ENCODE data around the gene IL17F. TPM values are rescaled to one million over a fixed set of nuclear protein-coding genes. Genes with fewer than 3 reads are reported as not detected.

Gene IL17F
- total RNA-seq, result 10 to 100 TPM in 1 of 2 donors, 1 to 10 TPM in 1; 6.2 to 13.9 TPM

- ATAC-seq, result no peak
- DNase-seq (ENCODE audit: low spot score in 2 of 2), result no peak
- Mint-ChIP-seq H3K27ac (no peak within 1 kb of the TSS), H3K9me3 (no peaks in the 10 kb centered on the region), H3K36me3 (peaks cover 0 to 5% of the 10 kb centered on the region in 2 donors)
These were observed at the start of gene IL17F for GRCh38 chr6:52244400-52244799. Gene IL17F, minus strand, starts transcription at chr6:52244500. Its CDS starts 71 bp downstream, at chr6:52244429.

DNA sequence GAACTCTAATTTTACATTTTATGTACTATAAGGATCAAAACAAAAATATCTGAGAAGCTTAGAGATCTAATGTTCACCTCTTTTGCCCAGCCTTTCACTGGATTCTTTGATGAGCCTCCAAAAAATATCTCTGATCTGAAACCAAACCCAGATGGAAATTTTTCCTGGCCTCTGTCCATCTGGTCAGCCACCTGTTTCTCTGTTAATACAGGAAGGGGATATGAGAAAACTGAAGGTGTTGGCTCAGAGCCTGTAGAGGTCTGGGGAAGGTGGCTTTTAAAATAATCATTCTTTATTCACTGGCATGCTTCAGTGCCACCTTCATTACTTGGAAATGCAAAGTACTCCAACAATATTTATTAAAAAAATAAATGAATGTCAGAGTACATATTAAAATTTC is 48.8 kb upstream of the IL17F start:
- H3K27ac Mint-ChIP-seq, result peak overlapping the region in 1 of 2 donors; percentile 16
- DNase-seq (ENCODE audit: low spot score in 2 of 2) (no peak), ATAC-seq (no peak)
- peaks cover 0 to 9% of the 10 kb centered on the region in 2 donors for H3K36me3 Mint-ChIP-seq
- H3K9me3 Mint-ChIP-seq, result peaks cover 0 to 6% of the 10 kb centered on the region in 2 donors

- Mint-ChIP-seq H3K36me3 (peaks cover 3 to 4% of the 10 kb centered on the region in 2 donors), H3K27ac (peak overlapping the region in 1 of 2 donors; percentile 65), H3K9me3 (no peaks in the 10 kb centered on the region)
- DNase-seq (ENCODE audit: low spot score in 2 of 2), result no peak
- ATAC-seq, result no peak
These were observed 44.5 kb upstream of the IL17F start for GRCh38 chr6:52288841-52289240.

GRCh38 chr6:52288216-52288615 is 43.9 kb upstream of the IL17F start:
- Mint-ChIP-seq H3K27ac (peak overlapping the region in 1 of 2 donors; percentile 65), H3K36me3 (peaks cover 10 to 11% of the 10 kb centered on the region in 2 donors), H3K9me3 (no peaks in the 10 kb centered on the region)
- ATAC-seq (no peak), DNase-seq (ENCODE audit: low spot score in 2 of 2) (no peak)

DNA sequence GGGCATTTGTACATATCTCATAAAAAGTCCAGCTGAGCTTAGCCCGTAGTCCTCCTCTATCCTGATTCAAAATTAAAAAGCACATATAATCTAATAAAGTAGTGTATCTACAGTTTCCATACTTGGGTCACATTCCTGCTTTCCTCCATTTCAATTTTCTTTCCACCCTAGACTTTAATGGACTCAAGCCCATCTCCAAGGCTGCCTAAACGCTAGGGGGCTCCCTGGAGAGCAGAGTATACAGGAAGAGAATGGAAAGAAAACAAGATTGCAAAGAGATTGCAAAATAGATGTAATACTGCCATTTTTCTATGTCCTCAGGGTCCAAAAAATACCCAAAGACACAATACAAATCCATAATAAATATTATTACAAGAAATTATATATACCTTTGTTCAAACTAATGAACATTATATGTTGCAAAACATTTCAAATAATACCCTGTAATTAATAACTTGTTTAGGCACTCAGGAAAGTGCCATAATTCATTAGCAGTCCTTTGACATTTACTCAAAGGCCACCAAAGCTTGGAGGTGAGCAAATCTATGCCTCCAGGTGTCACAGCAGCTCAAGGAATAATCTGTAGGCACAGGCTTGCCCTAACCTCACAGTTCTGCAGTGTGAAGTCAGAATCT is 42.6 kb upstream of the IL17F start:
- ATAC-seq, result no peak
- DNase-seq (ENCODE audit: low spot score in 2 of 2), result peak in 1 of 2 donors; percentile 64
- H3K27ac Mint-ChIP-seq, result peak overlapping the region; percentile 6 to 59
- H3K36me3 Mint-ChIP-seq, result peaks cover 20 to 24% of the 10 kb centered on the region in 2 donors
- H3K9me3 Mint-ChIP-seq, result no peaks in the 10 kb centered on the region

DNA sequence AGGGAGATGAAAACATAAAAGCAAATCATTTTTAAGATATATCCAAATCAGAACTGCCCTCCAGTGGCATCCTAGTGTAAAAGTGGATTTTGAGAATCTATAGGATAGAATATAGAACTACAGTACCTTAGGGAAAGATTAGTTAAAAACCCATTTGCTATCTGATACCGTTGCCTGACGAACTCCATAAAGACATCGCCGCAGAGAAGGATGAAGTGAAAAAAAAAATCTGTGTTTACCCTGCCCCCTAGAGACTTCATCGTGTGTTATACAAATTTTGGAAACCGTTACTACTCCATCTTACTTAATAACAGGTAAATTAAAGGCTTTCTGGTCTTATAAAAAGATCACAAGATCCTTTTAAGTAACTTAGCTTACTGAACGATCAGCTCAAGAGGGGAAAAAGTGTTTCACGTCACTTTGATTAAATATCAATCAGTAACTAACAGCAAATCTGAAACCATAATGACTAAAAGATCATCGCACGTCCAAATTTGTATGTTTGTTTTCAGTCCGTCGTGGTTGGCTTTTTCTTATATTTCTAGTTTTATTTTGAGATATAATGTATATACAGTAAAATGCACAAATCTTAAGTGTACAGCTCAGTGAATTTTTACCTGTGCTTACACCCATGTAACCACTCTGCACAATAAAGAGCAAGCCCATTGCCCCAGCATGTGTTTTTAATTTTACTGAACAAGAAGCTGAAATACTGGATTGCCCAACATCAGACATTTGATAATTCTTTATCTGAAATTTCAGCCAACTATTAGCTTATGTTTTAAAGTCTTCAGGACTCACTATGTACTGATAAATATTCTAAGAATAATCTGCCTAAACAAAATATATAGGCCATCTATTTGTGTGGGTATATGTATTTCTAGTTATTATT is 41.1 kb upstream of the IL17F start:
- H3K27ac Mint-ChIP-seq, result peak overlapping the region in 1 of 2 donors; percentile 59
- ATAC-seq, result peak in 1 of 2 donors; percentile 18
- DNase-seq (ENCODE audit: low spot score in 2 of 2), result no peak
- peaks cover 29 to 38% of the 10 kb centered on the region in 2 donors for H3K36me3 Mint-ChIP-seq
- no peaks in the 10 kb centered on the region for H3K9me3 Mint-ChIP-seq

DNA sequence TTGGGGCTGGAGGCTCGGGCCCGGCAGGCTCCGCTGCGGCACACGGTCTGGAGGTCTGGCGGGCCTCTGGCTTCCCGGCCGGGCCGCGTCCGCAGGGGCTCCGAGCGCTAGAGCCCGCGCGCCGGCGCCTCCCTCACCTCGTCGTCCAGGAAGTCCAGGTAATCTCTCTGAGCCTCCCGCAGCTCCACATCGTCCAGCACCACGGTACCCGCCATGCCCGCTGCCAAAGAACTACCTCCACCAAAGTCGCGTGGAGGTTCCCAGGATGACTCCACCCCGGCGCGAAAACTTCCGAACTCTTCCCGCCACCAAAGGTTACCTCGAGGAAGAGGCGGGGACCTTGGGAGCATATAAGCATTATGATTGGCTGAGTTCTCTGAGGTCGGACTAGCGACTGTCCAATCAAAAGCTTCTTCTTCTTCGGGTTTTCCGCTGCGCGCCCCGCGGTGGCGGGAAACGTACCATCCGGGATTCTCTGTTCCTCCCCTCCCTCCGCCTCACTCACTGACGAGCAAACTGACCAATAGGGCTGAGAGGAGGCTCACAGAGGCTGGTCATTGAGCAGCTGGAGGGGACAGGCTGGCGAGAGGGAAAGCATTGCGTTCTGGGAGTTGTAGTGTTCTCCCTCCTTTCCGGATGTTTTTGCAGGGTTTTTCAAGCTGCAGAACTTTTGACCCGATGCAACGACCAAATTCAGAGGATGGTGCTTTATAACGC is 40.3 kb upstream of the IL17F start, which contains the start of gene MCM3:
Gene MCM3 (minus strand): TSS at position 283 of the 717 bp plus-strand sequence. CDS start 68 bp downstream, at position 215.
- DNase-seq (ENCODE audit: low spot score in 2 of 2) (peak; percentile 91 to 99), ATAC-seq (peak; percentile 97 to 98)
- H3K36me3 Mint-ChIP-seq, result peaks cover 34 to 45% of the 10 kb centered on the region in 2 donors
- H3K27ac Mint-ChIP-seq, result peak within 1 kb of the TSS; percentile 52 to 90
- H3K9me3 Mint-ChIP-seq, result no peaks in the 10 kb centered on the region

DNA sequence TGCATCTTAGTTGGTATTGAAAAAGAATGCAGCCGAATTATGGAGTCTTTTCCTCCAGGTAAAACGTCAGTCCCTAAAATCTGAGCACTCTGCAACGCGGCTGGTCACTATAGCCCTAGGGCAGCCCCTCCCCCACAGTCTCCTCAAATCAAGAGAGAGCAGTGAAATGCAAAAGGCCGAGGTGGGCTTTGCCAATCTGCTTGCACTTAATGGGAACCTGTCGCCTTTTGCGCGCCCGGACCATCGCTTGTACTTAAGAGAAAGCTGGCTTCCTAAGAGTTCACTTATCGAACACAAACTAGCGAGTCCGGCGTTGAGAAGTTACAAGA is 39.8 kb upstream of the IL17F start:
- no peak for ATAC-seq
- peak in 1 of 2 donors; percentile 61 for DNase-seq (ENCODE audit: low spot score in 2 of 2)
- Mint-ChIP-seq H3K27ac (peak overlapping the region in 1 of 2 donors; percentile 90), H3K9me3 (no peaks in the 10 kb centered on the region), H3K36me3 (peaks cover 36 to 50% of the 10 kb centered on the region in 2 donors)

GRCh38 chr6:52283111-52283510 is 38.8 kb upstream of the IL17F start:
- Mint-ChIP-seq H3K9me3 (no peaks in the 10 kb centered on the region), H3K36me3 (peaks cover 44 to 58% of the 10 kb centered on the region in 2 donors), H3K27ac (peak overlapping the region; percentile 24 to 52)
- ATAC-seq (no peak), DNase-seq (ENCODE audit: low spot score in 2 of 2) (no peak)

DNA sequence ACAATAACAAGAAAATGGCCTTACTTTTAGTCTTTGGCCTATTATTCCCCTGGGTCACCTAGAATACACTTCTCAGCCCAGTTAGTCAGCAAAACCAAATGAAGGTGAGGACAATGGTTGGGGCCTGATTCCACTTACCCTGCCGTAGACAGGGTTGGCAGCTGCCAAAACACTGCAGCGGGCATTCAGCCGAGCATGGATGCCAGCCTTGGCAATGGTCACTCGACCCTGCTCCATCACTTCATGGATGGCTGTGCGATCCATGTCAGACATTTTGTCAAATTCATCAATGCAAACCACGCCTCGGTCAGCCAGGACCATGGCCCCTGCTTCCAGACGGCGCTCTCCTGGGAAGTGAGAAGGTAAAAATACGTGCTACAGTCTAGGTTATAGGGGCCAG is 31.8 kb upstream of the IL17F start:
- Mint-ChIP-seq H3K36me3 (peaks cover 40 to 70% of the 10 kb centered on the region in 2 donors), H3K9me3 (no peaks in the 10 kb centered on the region), H3K27ac (no peak overlapping the region)
- ATAC-seq, result no peak
- no peak for DNase-seq (ENCODE audit: low spot score in 2 of 2)

- Mint-ChIP-seq H3K9me3 (no peaks in the 10 kb centered on the region), H3K27ac (peak overlapping the region; percentile 34 to 61), H3K36me3 (peaks cover 46 to 68% of the 10 kb centered on the region in 2 donors)
- DNase-seq (ENCODE audit: low spot score in 2 of 2) (no peak), ATAC-seq (no peak)
These were observed 27.7 kb upstream of the IL17F start for GRCh38 chr6:52271852-52272460.

DNA sequence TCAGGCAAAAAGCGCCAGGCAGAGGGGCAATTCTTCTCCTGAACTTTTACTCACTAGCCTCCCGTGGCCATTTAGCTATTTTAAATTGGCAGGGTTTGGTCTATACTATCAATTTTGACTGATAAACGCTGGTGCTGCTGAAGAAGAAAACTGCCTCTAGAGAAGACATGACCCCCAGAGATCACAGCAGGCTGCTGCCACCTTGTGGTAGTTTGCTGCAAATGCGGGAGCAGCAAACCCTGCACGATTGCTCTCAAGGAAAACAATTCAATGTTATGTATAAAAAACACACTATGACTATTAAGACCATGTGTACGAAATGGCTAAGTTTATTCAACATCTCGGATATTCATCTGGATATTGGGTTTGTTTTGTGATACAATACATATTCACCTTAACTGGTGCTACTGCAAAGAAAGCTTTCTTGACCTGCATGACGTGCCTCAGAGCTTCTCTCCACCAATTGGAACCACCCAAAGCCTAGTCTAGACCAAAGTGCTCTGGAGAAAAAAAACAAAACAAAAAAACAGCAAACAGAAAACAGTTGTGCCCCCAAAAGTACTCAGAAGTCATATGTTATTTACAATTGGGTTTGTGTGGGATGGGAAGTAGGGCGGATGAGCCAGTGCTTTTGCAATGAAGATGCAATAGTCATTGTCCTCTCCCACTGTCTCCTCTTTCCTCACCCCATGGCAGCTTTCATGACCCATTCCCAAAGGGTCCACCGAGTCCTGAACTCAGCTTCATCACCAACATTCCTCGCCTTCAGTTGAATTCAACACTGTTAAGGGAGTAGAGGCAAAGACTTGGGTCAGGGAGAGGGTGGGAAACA is 19.6 kb upstream of the IL17F start:
- H3K9me3 Mint-ChIP-seq, result no peaks in the 10 kb centered on the region
- peak overlapping the region in 1 of 2 donors; percentile 38 for H3K27ac Mint-ChIP-seq
- DNase-seq (ENCODE audit: low spot score in 2 of 2) (peak; percentile 66 to 76), ATAC-seq (peak; percentile 65 to 68)
- H3K36me3 Mint-ChIP-seq, result peaks cover 38 to 57% of the 10 kb centered on the region in 2 donors

DNA sequence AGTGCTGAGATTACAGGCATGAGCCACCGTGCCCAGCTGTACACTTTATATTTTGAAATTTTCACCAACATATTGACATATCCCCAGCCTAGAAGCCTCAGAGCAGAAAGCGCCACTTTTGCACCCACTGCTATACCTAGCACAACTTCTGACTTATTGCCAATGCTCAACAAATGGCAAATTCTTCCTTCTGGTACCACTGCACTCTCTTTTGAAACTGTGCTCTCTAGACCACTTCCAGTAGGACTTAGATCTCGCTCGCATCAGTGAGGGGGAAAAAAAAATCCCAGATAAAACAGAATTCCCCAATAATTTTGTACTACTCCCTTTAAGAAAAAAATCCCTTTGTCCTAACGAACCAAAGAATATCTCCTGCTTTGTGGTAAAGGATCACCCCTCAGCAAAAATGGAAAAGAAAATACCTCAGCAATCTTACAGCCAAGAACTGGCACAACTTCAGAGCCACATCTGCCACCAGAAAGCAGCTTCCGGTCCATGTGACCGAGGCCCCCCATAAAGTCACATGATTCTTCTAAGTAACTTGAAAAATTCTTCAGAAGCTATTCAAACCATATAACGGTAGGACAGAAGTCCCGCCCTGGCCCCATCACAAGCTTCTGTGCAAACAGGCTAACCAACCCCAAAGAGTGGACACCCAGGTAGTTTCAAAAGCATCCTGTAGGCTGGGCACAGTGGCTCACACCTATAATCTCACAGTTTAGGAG is 18.5 kb upstream of the IL17F start:
- Mint-ChIP-seq H3K27ac (peak overlapping the region; percentile 54 to 68), H3K9me3 (no peaks in the 10 kb centered on the region), H3K36me3 (peaks cover 26 to 45% of the 10 kb centered on the region in 2 donors)
- DNase-seq (ENCODE audit: low spot score in 2 of 2) (no peak), ATAC-seq (no peak)

- peaks cover 15 to 38% of the 10 kb centered on the region in 2 donors for H3K36me3 Mint-ChIP-seq
- ATAC-seq, result no peak
These were observed 16.9 kb upstream of the IL17F start for GRCh38 chr6:52261229-52261628.

DNA sequence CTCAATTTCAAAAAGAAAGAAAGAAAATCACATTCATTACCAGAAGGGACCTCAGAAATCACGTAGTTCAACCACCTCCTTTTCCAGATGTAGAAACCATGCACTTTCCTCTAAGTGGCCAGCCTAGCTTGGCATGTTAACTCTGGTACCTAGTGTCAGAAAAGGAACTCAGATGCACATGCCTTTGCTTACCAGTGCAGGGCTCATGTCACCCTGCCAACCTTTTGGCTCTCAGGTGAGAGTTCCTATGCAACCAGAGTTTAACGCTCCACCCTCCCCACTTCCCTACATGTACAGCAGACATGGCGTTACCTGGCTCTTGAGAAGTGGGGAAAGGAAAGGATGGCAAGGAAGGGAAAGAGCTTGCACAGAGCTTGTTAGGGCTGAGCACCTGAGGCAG is 16.3 kb upstream of the IL17F start:
- H3K36me3 Mint-ChIP-seq, result peaks cover 11 to 39% of the 10 kb centered on the region in 2 donors
- no peaks in the 10 kb centered on the region for H3K9me3 Mint-ChIP-seq
- ATAC-seq (no peak), DNase-seq (ENCODE audit: low spot score in 2 of 2) (no peak)
- H3K27ac Mint-ChIP-seq, result peak overlapping the region in 1 of 2 donors; percentile 44

More at GRCh38 chr6:52261229-52261628, 16.9 kb upstream of the IL17F start:
- Mint-ChIP-seq H3K27ac (no peak overlapping the region), H3K9me3 (no peaks in the 10 kb centered on the region)
- no peak for DNase-seq (ENCODE audit: low spot score in 2 of 2)
